GM21717 (cell line): ENCODE data around the gene NAGLU.
"Not testable (repeated sequence)": the region's sequence is repeated elsewhere in the genome, so short reads cannot be mapped to it uniquely, and the experiment has no call there.

Experiments
- ATAC-seq: cut with Tn5 transposase; IDR thresholded peaks from one replicate; pipeline ENCODE4 v1.9.1; 2021; ENCODE audit warnings: mild to moderate bottlenecking, moderate library complexity; ENCODE audit not compliant: unreplicated experiment

NAGLU gene

GRCh38 chr17:42521036-42521435 is 15.0 kb upstream of the NAGLU start:
- no peak for ATAC-seq

GRCh38 chr17:42521666-42522262 is 14.3 kb upstream of the NAGLU start:
- no peak for ATAC-seq

GRCh38 chr17:42522263-42522790 is 13.7 kb upstream of the NAGLU start:
- no peak for ATAC-seq

- ATAC-seq: no peak
Measured at GRCh38 chr17:42522798-42523278, 13.2 kb upstream of the NAGLU start.

- ATAC-seq: no peak
Measured at GRCh38 chr17:42525221-42525620, 10.8 kb upstream of the NAGLU start.

GRCh38 chr17:42526031-42526444 is 10.0 kb upstream of the NAGLU start:
- ATAC-seq: no peak

GRCh38 chr17:42527932-42528331 is 8.1 kb upstream of the NAGLU start:
- ATAC-seq: no peak

- no peak for ATAC-seq
Measured at GRCh38 chr17:42529061-42529460, 7.0 kb upstream of the NAGLU start.

GRCh38 chr17:42530952-42531454 is 5.0 kb upstream of the NAGLU start:
- no peak for ATAC-seq

GRCh38 chr17:42531455-42532354 is 4.3 kb upstream of the NAGLU start:
- ATAC-seq: no peak

GRCh38 chr17:42535155-42536047 is 640 bp upstream of the NAGLU start:
- no peak for ATAC-seq

- ATAC-seq: peak; percentile 52
Measured at GRCh38 chr17:42536372-42537155, 523 bp downstream of the NAGLU start.

GRCh38 chr17:42537156-42537805 is 1.2 kb downstream of the NAGLU start:
- ATAC-seq: no peak

GRCh38 chr17:42537826-42538451 is 1.9 kb downstream of the NAGLU start:
- no peak for ATAC-seq

- ATAC-seq: no peak
Measured at GRCh38 chr17:42538482-42538881, 2.4 kb downstream of the NAGLU start.

- ATAC-seq: not testable (repeated sequence)
Measured at GRCh38 chr17:42540558-42540957, 4.5 kb downstream of the NAGLU start.

- no peak for ATAC-seq
Measured at GRCh38 chr17:42541041-42541833, 5.2 kb downstream of the NAGLU start.
